Esophagus squamous epithelium (tissue), 5 donors: ENCODE results near the gene ARHGEF40. TPM values are rescaled to one million over a fixed set of nuclear protein-coding genes. Genes with fewer than 3 reads are reported as not detected.

ENCODE experiments used
- DNase-seq: peaks from one replicate; lab custom pipeline; 2025; lab: John Stamatoyannopoulos, UW
- H3K27ac ChIP-seq, 4 donors: fragments of 200-600 bp; sonication (generic); one replicate each; pipeline ENCODE4 v1.5.1; 2016 to 2019; ENCODE audit warnings: mild to moderate bottlenecking in 1 of 4
- H3K27me3 ChIP-seq, 4 donors: fragments of 200-600 bp; sonication (generic); 1 replicate in 3 of 4; 2 replicates in 1 of 4; pipeline versions ENCODE4 v1.5.1 to v1.6.0; 2017 to 2021; ENCODE audit warnings: antibody characterized with exemption in 1 of 4
- H3K36me3 ChIP-seq, 3 donors: fragments of 200-600 bp; sonication (generic); one replicate each; pipeline ENCODE4 v1.5.1; 2016 to 2019
- H3K4me1 ChIP-seq, 3 donors: fragments of 200-600 bp; sonication (generic); one replicate each; pipeline ENCODE4 v1.5.1; 2017 to 2019
- H3K4me3 ChIP-seq, 4 donors: fragments of 200-600 bp; sonication (generic); 1 replicate in 3 of 4; 2 replicates in 1 of 4; pipeline ENCODE4 v1.5.1; 2016 to 2019; ENCODE audit warnings: mild to moderate bottlenecking in 2 of 4, moderate library complexity in 1 of 4
- H3K9me3 ChIP-seq, 3 donors: fragments of 200-600 bp; sonication (generic); one replicate each; pipeline ENCODE4 v1.5.1; 2016 to 2019
- CTCF ChIP-seq, 6 experiments: fragments of 450-650 bp in 4 of 6; fragments of 200-600 bp in 2 of 6; sonication (generic) in 2 of 6; IDR thresholded peaks; one replicate each; pipeline ENCODE4 v1.5.1; 2016 to 2019; ENCODE audit warnings: antibody characterized with exemption in 6 of 6, mild to moderate bottlenecking in 4 of 6, moderate library complexity in 4 of 6
- POLR2A ChIP-seq, 4 donors: fragments of 450-650 bp; IDR thresholded peaks; one replicate each; pipeline ENCODE4 v1.6.1; 2017; ENCODE audit warnings: antibody characterized with exemption in 4 of 4, mild to moderate bottlenecking in 4 of 4, moderate library complexity in 3 of 4
- WGBS, 2 donors: methylation state at CpG; one replicate each; pipeline ENCODE4 v1.1.5; 2018; 5-methylcytosine and 5-hydroxymethylcytosine counted together
- intact Hi-C: fragments of 100-400 bp; cut with DNase I; formaldehyde crosslinking; loops from one replicate; pipeline ENCODE4 v1.15.0; 2022
- total RNA-seq, 4 donors: library from RNA; depleted of rRNA; stranded (reverse); fragments of >200 nt; gene quantifications; one replicate each; pipeline ENCODE4 v1.1.0, GENCODE V29; 2016
- donor health status: DM: yes; HTN: yes; CAD: no.

ARHGEF40 gene
- total RNA-seq, 4 donors from 2014 or later = 1.3 to 10.3 (median 3.6) TPM

DNA sequence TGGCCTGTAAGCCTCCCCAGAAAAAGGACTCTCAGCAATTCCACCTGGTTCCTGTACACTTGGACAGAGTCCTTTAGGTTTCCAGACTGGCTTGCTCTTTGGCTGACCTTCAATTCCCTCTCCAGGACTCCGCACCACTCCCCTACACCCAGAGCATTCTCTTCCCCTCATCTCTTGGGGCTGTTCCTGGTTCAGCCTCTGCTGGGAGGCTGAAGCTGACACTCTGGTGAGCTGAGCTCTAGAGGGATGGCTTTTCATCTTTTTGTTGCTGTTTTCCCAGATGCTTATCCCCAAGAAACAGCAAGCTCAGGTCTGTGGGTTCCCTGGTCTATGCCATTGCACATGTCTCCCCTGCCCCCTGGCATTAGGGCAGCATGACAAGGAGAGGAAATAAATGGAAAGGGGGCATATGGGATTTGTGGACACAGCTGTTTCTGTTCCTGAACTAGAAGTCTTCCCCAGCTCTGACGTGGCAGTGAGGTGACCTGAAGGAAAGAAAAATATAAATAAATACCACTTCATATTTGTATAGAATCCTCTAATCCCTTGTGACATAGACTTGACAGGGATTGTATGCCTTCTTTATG is 26.6 kb upstream of the ARHGEF40 start:
- H3K9me3 ChIP-seq = no peaks in the 10 kb centered on the region
- H3K36me3 ChIP-seq = no peaks in the 10 kb centered on the region
- peaks cover 20 to 62% (median 32%) of the 10 kb centered on the region in 3 donors for H3K4me1 ChIP-seq
- no peaks in the 10 kb centered on the region for H3K27me3 ChIP-seq
- intact Hi-C loops = no loop called here
- no peak overlapping the region for H3K4me3 ChIP-seq
- H3K27ac ChIP-seq = peak overlapping the region in 2 of 4 donors; percentile 19 to 68
- no peak for DNase-seq
- TF ChIP-seq CTCF (IDR thresholded peaks at IDR 0.05) = no peak
- no peak for TF ChIP-seq POLR2A (IDR thresholded peaks at IDR 0.05)
- WGBS, 2 donors = 21 to 37% methylated on average over 2 of the region's 2 CpGs

DNA sequence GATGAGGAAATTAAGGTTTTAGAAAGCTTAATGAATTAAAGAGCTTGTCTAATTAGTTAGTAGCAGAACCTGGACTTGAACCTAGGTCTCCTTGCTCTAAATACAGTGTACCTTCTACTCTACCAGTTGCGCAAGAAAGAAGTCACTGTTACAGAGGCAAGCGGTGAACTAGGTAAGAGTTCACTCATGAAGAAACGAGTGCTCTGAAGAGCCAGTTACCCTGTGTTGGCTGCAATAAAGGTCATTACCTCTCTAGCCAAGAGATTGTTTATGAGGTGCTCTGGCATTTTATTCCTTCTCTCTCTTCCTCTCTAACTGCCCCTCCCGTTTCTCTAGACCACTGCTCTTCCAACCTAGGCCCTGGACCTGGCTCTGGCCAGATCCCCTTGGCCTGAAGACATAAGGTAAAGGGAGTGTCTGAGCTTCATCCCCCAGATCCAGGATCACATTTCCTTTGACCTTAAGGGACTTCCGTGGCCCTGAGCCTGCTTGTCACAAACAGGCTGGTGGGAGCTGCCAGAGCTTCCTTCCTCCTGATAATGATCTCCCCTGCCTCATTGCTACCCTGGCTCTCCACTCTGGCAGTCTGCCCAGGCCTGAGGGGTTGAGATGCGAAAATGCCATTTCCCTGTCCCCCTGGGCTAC is 26.0 kb upstream of the ARHGEF40 start:
- intact Hi-C loops = no loop called here
- H3K9me3 ChIP-seq = no peaks in the 10 kb centered on the region
- no peak overlapping the region for H3K4me3 ChIP-seq
- H3K36me3 ChIP-seq = no peaks in the 10 kb centered on the region
- H3K4me1 ChIP-seq = peaks cover 17 to 55% (median 26%) of the 10 kb centered on the region in 3 donors
- WGBS, 2 donors = 49 to 58% methylated on average over 6 of the region's 6 CpGs
- H3K27me3 ChIP-seq = no peaks in the 10 kb centered on the region
- no peak for DNase-seq
- TF ChIP-seq CTCF (IDR thresholded peaks at IDR 0.05) (no peak), POLR2A (IDR thresholded peaks at IDR 0.05) (no peak)
- peak overlapping the region in 2 of 4 donors; percentile 19 to 68 for H3K27ac ChIP-seq

- Histone ChIP-seq H3K9me3 (no peaks in the 10 kb centered on the region), H3K4me3 (no peak overlapping the region), H3K27ac (no peak overlapping the region), H3K4me1 (peaks cover 3 to 23% (median 12%) of the 10 kb centered on the region in 3 donors), H3K36me3 (no peaks in the 10 kb centered on the region), H3K27me3 (no peaks in the 10 kb centered on the region)
- 50 to 56% methylated on average over 2 of the region's 2 CpGs for WGBS, 2 donors
- intact Hi-C loops = no loop called here
- no peak for TF ChIP-seq CTCF (IDR thresholded peaks at IDR 0.05)
- TF ChIP-seq POLR2A (IDR thresholded peaks at IDR 0.05) = no peak
- no peak for DNase-seq
These were observed 22.7 kb upstream of the ARHGEF40 start for GRCh38 chr14:21047378-21047781.

GRCh38 chr14:21048638-21049037 is 21.5 kb upstream of the ARHGEF40 start:
- intact Hi-C loops = no loop called here
- Histone ChIP-seq H3K9me3 (no peaks in the 10 kb centered on the region), H3K27ac (no peak overlapping the region), H3K27me3 (no peaks in the 10 kb centered on the region), H3K36me3 (no peaks in the 10 kb centered on the region), H3K4me1 (peaks cover 0 to 10% (median 3%) of the 10 kb centered on the region in 3 donors), H3K4me3 (no peak overlapping the region)
- TF ChIP-seq POLR2A (IDR thresholded peaks at IDR 0.05) (no peak), CTCF (IDR thresholded peaks at IDR 0.05) (no peak)
- DNase-seq = no peak
- 65 to 77% methylated on average over 2 of the region's 2 CpGs for WGBS, 2 donors

GRCh38 chr14:21049271-21049673 is 20.8 kb upstream of the ARHGEF40 start:
- TF ChIP-seq POLR2A (IDR thresholded peaks at IDR 0.05) (no peak), CTCF (IDR thresholded peaks at IDR 0.05) (no peak)
- H3K4me1 ChIP-seq = peaks cover 0 to 4% (median 0%) of the 10 kb centered on the region in 3 donors
- intact Hi-C loops = no loop called here
- no peak overlapping the region for H3K4me3 ChIP-seq
- 64 to 65% methylated on average over 3 of the region's 3 CpGs for WGBS, 2 donors
- no peaks in the 10 kb centered on the region for H3K36me3 ChIP-seq
- no peaks in the 10 kb centered on the region for H3K9me3 ChIP-seq
- no peak overlapping the region for H3K27ac ChIP-seq
- no peaks in the 10 kb centered on the region for H3K27me3 ChIP-seq
- DNase-seq = no peak
